Endothelial cell of umbilical vein (primary cell): Measurements from ENCODE around the gene PRDM16. TPM values are rescaled to one million over a fixed set of nuclear protein-coding genes. Genes with fewer than 3 reads are reported as not detected.

Source experiments
- BruUV-seq: library from RNA; stranded (reverse); fragments of 400-500 nt; replicated peaks from 2 replicates; lab custom pipeline; 2021; lab: Mats Ljungman, UMichigan
- CTCF ChIA-PET: fragments of 300-600, 350-600 bp; sonication (Branson Sonifier 250); formaldehyde crosslinking; loops from one replicate; lab custom pipeline; 2021; ENCODE audit warnings: antibody characterized with exemption, inconsistent platforms; lab: Charles Lee
- POLR2A ChIA-PET: fragments of 300-600, 350-600 bp; sonication (Branson Sonifier 250); formaldehyde crosslinking; loops from one replicate; lab custom pipeline; 2021; ENCODE audit warnings: antibody characterized with exemption, inconsistent platforms; lab: Charles Lee
- DNase-seq: peaks from one replicate; pipeline ENCODE4 v3.0.0-alpha.2; 2011; ENCODE audit warnings: low read depth, low spot score
- FAIRE-seq: peaks from 2 replicates; lab custom pipeline; 2011; peaks lifted over from hg19 to GRCh38; lab: Jason Lieb, UNC
- H2AFZ ChIP-seq: 2 replicates; pipeline ENCODE4 v1.6.0; 2012; ENCODE audit warnings: low read depth, low read length, control low read depth, inconsistent platforms
- H3K27ac ChIP-seq: 2 replicates; pipeline ENCODE4 v1.5.1; 2011; ENCODE audit warnings: low read depth, mild to moderate bottlenecking, control low read depth, low read length, moderate library complexity; ENCODE audit not compliant: insufficient read depth
- H3K27me3 ChIP-seq, 2 experiments: 2 replicates each; pipeline versions ENCODE4 v1.6.0 to v1.6.1; 2011; ENCODE audit warnings: low read length in 2 of 2, mixed read lengths in 1 of 2; ENCODE audit not compliant: control insufficient read depth in 2 of 2, insufficient read depth in 2 of 2
- H3K36me3 ChIP-seq, 2 experiments: 2 replicates in 1 of 2; 3 replicates in 1 of 2; pipeline ENCODE4 v1.5.1; 2011; ENCODE audit warnings: low read length in 2 of 2, mild to moderate bottlenecking in 1 of 2, moderate library complexity in 1 of 2; ENCODE audit not compliant: control insufficient read depth in 2 of 2, insufficient read depth in 2 of 2; ENCODE audit errors: extremely low read depth in 1 of 2
- H3K4me1 ChIP-seq: 3 replicates; pipeline ENCODE4 v1.5.1; 2011; ENCODE audit warnings: mild to moderate bottlenecking, low read length; ENCODE audit not compliant: control insufficient read depth, insufficient read depth; ENCODE audit errors: extremely low read depth
- H3K4me2 ChIP-seq: 2 replicates; pipeline ENCODE4 v1.6.1; 2011; ENCODE audit warnings: low read length, control low read depth, mixed read lengths; ENCODE audit not compliant: insufficient read depth
- H3K4me3 ChIP-seq, 3 experiments: fragments of 200-600 bp in 1 of 3; sonication (generic), shearing (Covaris generic) in 1 of 3; replicated peaks in 1 of 3; 2 replicates each; pipeline ENCODE4 v1.5.1; 2011 to 2016; ENCODE audit warnings: control low read depth in 3 of 3, low read length in 3 of 3, mild to moderate bottlenecking in 2 of 3, inconsistent platforms in 1 of 3, low read depth in 1 of 3, moderate library complexity in 1 of 3; ENCODE audit not compliant: insufficient read depth in 1 of 3
- H3K79me2 ChIP-seq: 2 replicates; pipeline ENCODE4 v1.6.0; 2012; ENCODE audit warnings: low read length, inconsistent platforms; ENCODE audit not compliant: control insufficient read depth, insufficient read depth
- H3K9ac ChIP-seq: replicated peaks from 2 replicates; pipeline ENCODE3; 2011; ENCODE audit warnings: low read length, control low read depth; ENCODE audit not compliant: insufficient read depth; ENCODE audit errors: extremely low read depth
- H3K9me1 ChIP-seq: replicated peaks from 3 replicates; pipeline ENCODE4 v1.6.0; 2011; ENCODE audit warnings: mild to moderate bottlenecking, low read length; ENCODE audit not compliant: control insufficient read depth, insufficient read depth; ENCODE audit errors: extremely low read depth
- H3K9me3 ChIP-seq: replicated peaks from 2 replicates; pipeline ENCODE4 v1.5.1; 2012; ENCODE audit warnings: low read length, inconsistent platforms; ENCODE audit not compliant: control insufficient read depth, insufficient read depth
- H4K20me1 ChIP-seq: replicated peaks from 2 replicates; pipeline ENCODE3; 2011; ENCODE audit warnings: mild to moderate bottlenecking, low read length; ENCODE audit not compliant: control insufficient read depth, insufficient read depth; ENCODE audit errors: extremely low read depth
- CTCF ChIP-seq, 2 donors: IDR thresholded peaks; 1 replicate in 1 of 2; 2 replicates in 1 of 2; pipeline ENCODE4 v1.5.1; 2011; ENCODE audit warnings: low read length in 2 of 2, mild to moderate bottlenecking in 2 of 2, moderate library complexity in 2 of 2, control low read depth in 1 of 2, inconsistent platforms in 1 of 2, low read depth in 1 of 2; ENCODE audit not compliant: insufficient read depth in 1 of 2; ENCODE audit errors: extremely low read depth in 1 of 2
- EZH2 ChIP-seq: IDR thresholded peaks from 2 replicates; pipeline ENCODE4 v1.6.1; 2012; ENCODE audit warnings: borderline replicate concordance, low read depth, mild to moderate bottlenecking, moderate library complexity, low read length, inconsistent platforms; ENCODE audit not compliant: severe bottlenecking
- FOS ChIP-seq: IDR thresholded peaks from 2 replicates; pipeline ENCODE4 v1.6.1; 2011; ENCODE audit warnings: mild to moderate bottlenecking, low read length, moderate library complexity, borderline replicate concordance; ENCODE audit not compliant: insufficient read depth
- GATA2 ChIP-seq: IDR thresholded peaks from 2 replicates; pipeline ENCODE4 v1.7.0; 2011; ENCODE audit warnings: low read depth, mild to moderate bottlenecking, moderate library complexity, mixed read lengths, low read length; ENCODE audit not compliant: insufficient read length, insufficient read depth
- JUN ChIP-seq: IDR thresholded peaks from 2 replicates; pipeline ENCODE4 v1.6.1; 2011; ENCODE audit warnings: borderline replicate concordance, low read depth; ENCODE audit not compliant: insufficient read length, insufficient read depth
- MAX ChIP-seq: IDR thresholded peaks from 2 replicates; pipeline ENCODE4 v1.6.1; 2011; ENCODE audit not compliant: insufficient read depth, insufficient read length
- MYC ChIP-seq: IDR thresholded peaks from one replicate; pipeline ENCODE4 v1.6.1; 2011; ENCODE audit warnings: mild to moderate bottlenecking, low read depth, low read length
- POLR2A ChIP-seq: IDR thresholded peaks from 2 replicates; pipeline ENCODE4 v1.6.1; 2012; ENCODE audit warnings: low read depth, mild to moderate bottlenecking, control low read depth, low read length
- POLR2AphosphoS5 ChIP-seq: IDR thresholded peaks from 2 replicates; pipeline ENCODE4 v1.6.1; 2012; ENCODE audit warnings: low read depth, mild to moderate bottlenecking, control low read depth, low read length, moderate library complexity; ENCODE audit not compliant: insufficient read depth
- dilution Hi-C: fragments of 300-500 bp; cut with MboI; formaldehyde crosslinking; loops from one replicate; pipeline ENCODE4 v1.15.0; 2019; ENCODE audit warnings: low sequenced_read_pairs; ENCODE audit not compliant: extremely low pct_ligation_motif_present
- intact Hi-C: fragments of 100-400 bp; cut with micrococcal nuclease; formaldehyde crosslinking; loops from one replicate; pipeline ENCODE4 v1.10.0; 2022
- polyA plus RNA-seq, 4 experiments: library from polyadenylated mRNA; depleted of rRNA in 3 of 4; stranded (reverse) in 3 of 4; unstranded in 1 of 4; fragments of >200 nt; gene quantifications; 2 replicates each; pipeline versions ENCODE4 v1.2.1 to v1.2.3, GENCODE V29; 2011 to 2012; ENCODE audit warnings: missing spikeins in 1 of 4
- total RNA-seq: library from RNA; stranded (reverse); gene quantifications from 2 replicates; pipeline ENCODE4 v1.2.3, GENCODE V29; 2021

The PRDM16 gene
- total and polyA plus RNA-seq, 2 donors (not counting 3 experiments of a cell fraction or from before 2014, with no cell fraction given), result not detected

GRCh38 chr1:3311711-3312110 lies 242.7 kb downstream of the PRDM16 start:
- Histone ChIP-seq H3K9me3 (no peaks in the 10 kb centered on the region), H3K4me2 (no peak overlapping the region), H3K27me3 (peaks cover 1 to 11% of the 10 kb centered on the region in 2 experiments), H3K4me1 (peaks cover 8% of the 10 kb centered on the region), H3K4me3 (no peak overlapping the region), H2AFZ (no peak overlapping the region), H3K79me2 (no peaks in the 10 kb centered on the region), H3K9ac (no peak overlapping the region), H3K9me1 (no peaks in the 10 kb centered on the region), H4K20me1 (no peaks in the 10 kb centered on the region), H3K36me3 (no peaks in the 10 kb centered on the region), H3K27ac (no peak overlapping the region)
- TF ChIP-seq MYC, result no peak
- TF ChIP-seq POLR2AphosphoS5, result no peak
- TF ChIP-seq JUN, result no peak
- no peak for TF ChIP-seq MAX
- TF ChIP-seq EZH2, result no peak
- no peak for TF ChIP-seq GATA2
- TF ChIP-seq POLR2A, result no peak
- no peak for TF ChIP-seq FOS
- no peak for TF ChIP-seq CTCF (IDR thresholded peaks at IDR 0.05; ENCODE audit: extremely low read depth in 1 of 2, insufficient read depth in 1 of 2, low read depth in 1 of 2, low read length in 2 of 2)
- BruUV-seq, result no TSS peak
- dilution Hi-C loops (no loop called here), intact Hi-C loops (loop anchor here (10.0 kb wide), 1 partner anchor 247 kb away; the partner anchor contains the start of gene PRDM16)
- FAIRE-seq, result no peak
- ChIA-PET POLR2A (no interaction called here), CTCF (no interaction called here)
- no peak for DNase-seq
